B cell (primary cell): ENCODE results near the gene BMS1. TPM values are rescaled to one million over a fixed set of nuclear protein-coding genes. Genes with fewer than 3 reads are reported as not detected.

Source experiments
- ATAC-seq: fragments of 200-7000 bp; cut with Tn5 transposase; one replicate; pipeline ENCODE4 v1.10.0; 2021; ENCODE audit warnings: low read depth, mild to moderate bottlenecking, moderate number of reproducible peaks, moderate library complexity
- CTCF ChIA-PET: fragments of 350-600 bp; sonication (Branson Sonifier 250); formaldehyde crosslinking; loops from one replicate; lab custom pipeline; 2021; ENCODE audit warnings: antibody characterized with exemption, inconsistent platforms; lab: Charles Lee
- POLR2A ChIA-PET: fragments of 350-600 bp; sonication (Branson Sonifier 250); formaldehyde crosslinking; loops from one replicate; lab custom pipeline; 2021; ENCODE audit warnings: antibody characterized with exemption; lab: Charles Lee
- DNase-seq: peaks from one replicate; pipeline ENCODE4 v3.0.0; 2013
- H2AFZ ChIP-seq: 2 replicates; pipeline ENCODE4 v1.6.1; 2012; ENCODE audit warnings: mild to moderate bottlenecking, low read depth, low read length; ENCODE audit not compliant: insufficient read depth, poor library complexity, severe bottlenecking
- H3K27ac ChIP-seq, 2 donors: 1 replicate in 1 of 2; 2 replicates in 1 of 2; pipeline ENCODE4 v1.5.1; 2012 to 2013; ENCODE audit warnings: low read length in 2 of 2, mild to moderate bottlenecking in 2 of 2, moderate library complexity in 1 of 2
- H3K27me3 ChIP-seq, 4 experiments: fragments of 200-600 bp in 1 of 4; sonication (generic) in 1 of 4; replicated peaks in 1 of 4; 1 replicate in 2 of 4; 2 replicates in 2 of 4; pipeline versions ENCODE4 v1.6.1 to v1.7.0; 2013 to 2016; ENCODE audit warnings: low read length in 3 of 4, mild to moderate bottlenecking in 2 of 4, mixed read lengths in 1 of 4, moderate library complexity in 1 of 4; ENCODE audit not compliant: insufficient read depth in 4 of 4, control insufficient read depth in 3 of 4; ENCODE audit errors: control extremely low read depth in 1 of 4
- H3K36me3 ChIP-seq, 2 experiments: replicated peaks in 1 of 2; 1 replicate in 1 of 2; 2 replicates in 1 of 2; pipeline versions ENCODE4 v1.6.1 to v1.7.1; 2013; ENCODE audit warnings: low read length in 1 of 2; ENCODE audit not compliant: insufficient read depth in 2 of 2, control insufficient read depth in 1 of 2; ENCODE audit errors: control extremely low read depth in 1 of 2, extremely low read depth in 1 of 2
- H3K4me1 ChIP-seq, 2 donors: fragments of 200-600 bp in 1 of 2; sonication (generic) in 1 of 2; 1 replicate in 1 of 2; 2 replicates in 1 of 2; pipeline versions ENCODE4 v1.5.1 to v1.6.1; 2013 to 2017; ENCODE audit warnings: low read length in 2 of 2; ENCODE audit not compliant: control insufficient read depth in 2 of 2, insufficient read depth in 2 of 2
- H3K4me2 ChIP-seq: replicated peaks from 2 replicates; pipeline ENCODE3; 2012; ENCODE audit warnings: mild to moderate bottlenecking, low read depth, low read length; ENCODE audit not compliant: poor library complexity, severe bottlenecking
- H3K4me3 ChIP-seq, 5 experiments: fragments of 200-600 bp in 1 of 5; sonication (generic) in 1 of 5; 1 replicate in 3 of 5; 2 replicates in 2 of 5; pipeline versions ENCODE4 v1.5.1 to v1.7.0; 2011 to 2016; ENCODE audit warnings: low read length in 4 of 5, mild to moderate bottlenecking in 4 of 5, low read depth in 2 of 5, control low read depth in 1 of 5, moderate library complexity in 1 of 5; ENCODE audit not compliant: insufficient read depth in 1 of 5; ENCODE audit errors: control extremely low read depth in 1 of 5, extremely low read depth in 1 of 5
- H3K79me2 ChIP-seq: fragments of 200-600 bp; sonication (generic); one replicate; pipeline ENCODE4 v1.6.0; 2016; ENCODE audit warnings: low read length; ENCODE audit not compliant: control insufficient read depth, insufficient read depth
- H3K9ac ChIP-seq: fragments of 200-600 bp; sonication (generic); 2 replicates; pipeline ENCODE4 v1.6.1; 2017; ENCODE audit warnings: mild to moderate bottlenecking, low read length, moderate library complexity
- H3K9me3 ChIP-seq, 3 donors: one replicate each; pipeline versions ENCODE4 v1.6.1 to v1.7.1; 2013; ENCODE audit warnings: low read length in 2 of 3; ENCODE audit not compliant: control insufficient read depth in 2 of 3, insufficient read depth in 1 of 3; ENCODE audit errors: control extremely low read depth in 1 of 3
- H4K20me1 ChIP-seq: 2 replicates; pipeline ENCODE4 v1.6.0; 2012; ENCODE audit warnings: mild to moderate bottlenecking, low read length; ENCODE audit not compliant: insufficient read depth, control insufficient read depth, poor library complexity, severe bottlenecking
- H3K27ac Mint-ChIP-seq: one replicate; pipeline ENCODE4 v1.8.0; 2021; ENCODE audit warnings: mixed read lengths
- H3K27me3 Mint-ChIP-seq: one replicate; pipeline ENCODE4 v1.8.0; 2021; ENCODE audit warnings: mixed read lengths
- H3K4me1 Mint-ChIP-seq: one replicate; pipeline ENCODE4 v1.8.0; 2021; ENCODE audit warnings: mixed read lengths
- H3K4me3 Mint-ChIP-seq: one replicate; pipeline ENCODE4 v1.8.0; 2021; ENCODE audit warnings: mixed read lengths
- H3K9me3 Mint-ChIP-seq: one replicate; pipeline ENCODE4 v1.8.0; 2022; ENCODE audit warnings: mixed read lengths; ENCODE audit not compliant: insufficient read depth
- CTCF ChIP-seq: fragments of 200-600 bp; IDR thresholded peaks from one replicate; pipeline ENCODE4 v1.8.0; 2022; ENCODE audit warnings: antibody characterized with exemption, mild to moderate bottlenecking
- EZH2 ChIP-seq: IDR thresholded peaks from 2 replicates; pipeline ENCODE4 v1.6.1; 2012; ENCODE audit warnings: borderline replicate concordance, low read depth, mild to moderate bottlenecking, moderate library complexity, low read length; ENCODE audit not compliant: insufficient read depth, poor library complexity, severe bottlenecking
- WGBS: methylation state at CpG from one replicate; pipeline ENCODE4 v1.1.5; 2013; ENCODE audit warnings: missing lambda C conversion rate; ENCODE audit not compliant: insufficient coverage; 5-methylcytosine and 5-hydroxymethylcytosine counted together
- intact Hi-C: fragments of 100-400 bp; cut with micrococcal nuclease; formaldehyde crosslinking; loops from one replicate; pipeline ENCODE4 v1.10.0; 2022
- polyA plus RNA-seq: library from polyadenylated mRNA; depleted of rRNA; stranded (reverse); fragments of >200 nt; gene quantifications from 2 replicates; pipeline ENCODE4 v1.2.3, GENCODE V29; 2012
- total RNA-seq, 2 donors: library from RNA; stranded (reverse); fragments of 120-200 nt in 1 of 2; gene quantifications; 1 replicate in 1 of 2; 2 replicates in 1 of 2; pipeline versions ENCODE4 v1.2.3 to v1.2.4, GENCODE V29; 2013 to 2022

Gene BMS1
- total and polyA plus RNA-seq, 2 donors (not counting 1 experiment from before 2014, with no cell fraction given) = 3.1 to 17.5 TPM

GRCh38 chr10:42871823-42872222 is 89.2 kb downstream of the BMS1 start:
- Histone ChIP-seq H3K9me3 (no peaks in the 10 kb centered on the region), H2AFZ (no peak overlapping the region), H3K27ac (no peak overlapping the region), H4K20me1 (no peaks in the 10 kb centered on the region), H3K79me2 (no peaks in the 10 kb centered on the region), H3K4me1 (peaks cover 0 to 1% of the 10 kb centered on the region in 2 donors), H3K36me3 (no peaks in the 10 kb centered on the region), H3K9ac (no peak overlapping the region), H3K4me3 (no peak overlapping the region), H3K4me2 (no peak overlapping the region), H3K27me3 (peaks cover 0 to 1% (median 0%) of the 10 kb centered on the region in 4 experiments)
- intact Hi-C loops = no loop called here
- WGBS = 93% methylated on average over 6 of the region's 6 CpGs
- DNase-seq = no peak
- no peak for ATAC-seq
- ChIA-PET POLR2A (no interaction called here), CTCF (no interaction called here)
- Mint-ChIP-seq H3K4me1 (peaks cover 4% of the 10 kb centered on the region), H3K27me3 (peaks cover 7% of the 10 kb centered on the region), H3K27ac (no peak overlapping the region), H3K9me3 (no peaks in the 10 kb centered on the region), H3K4me3 (no peak overlapping the region)
- TF ChIP-seq EZH2 (no peak), CTCF (no peak)

- Histone ChIP-seq H3K4me2 (no peak overlapping the region), H2AFZ (no peak overlapping the region), H3K4me1 (no peaks in the 10 kb centered on the region), H3K4me3 (no peak overlapping the region), H3K27ac (no peak overlapping the region), H3K9ac (no peak overlapping the region), H3K27me3 (no peaks in the 10 kb centered on the region), H3K79me2 (no peaks in the 10 kb centered on the region), H4K20me1 (no peaks in the 10 kb centered on the region), H3K9me3 (no peaks in the 10 kb centered on the region), H3K36me3 (no peaks in the 10 kb centered on the region)
- no peaks in the 10 kb centered on the region for H3K27me3 Mint-ChIP-seq
- ATAC-seq = no peak
- intact Hi-C loops = no loop called here
- POLR2A ChIA-PET = no interaction called here
- WGBS = 89% methylated on average over 19 of the region's 19 CpGs
- H3K4me1 Mint-ChIP-seq = no peaks in the 10 kb centered on the region
- H3K4me3 Mint-ChIP-seq = no peak overlapping the region
- DNase-seq = no peak
- CTCF ChIA-PET = no interaction called here
- no peak overlapping the region for H3K27ac Mint-ChIP-seq
- TF ChIP-seq CTCF (no peak), EZH2 (no peak)
- no peaks in the 10 kb centered on the region for H3K9me3 Mint-ChIP-seq
Measured at GRCh38 chr10:42872865-42873435, 90.4 kb downstream of the BMS1 start.
